Activated CD8-positive, alpha-beta memory T cell treated with anti-CD3 and anti-CD28 coated beads, Interleukin-2, amount 50 U/mL, for 1 hour (primary cell): ENCODE measurements around the gene NAT16.
"Not testable (repeated sequence)": the region's sequence is repeated elsewhere in the genome, so short reads cannot be mapped to it uniquely, and the experiment has no call there.

Experiments used
- DNase-seq: peaks from one replicate; pipeline ENCODE4 v3.0.0-alpha.2; 2020; ENCODE audit errors: extremely low read depth

The NAT16 gene

DNA sequence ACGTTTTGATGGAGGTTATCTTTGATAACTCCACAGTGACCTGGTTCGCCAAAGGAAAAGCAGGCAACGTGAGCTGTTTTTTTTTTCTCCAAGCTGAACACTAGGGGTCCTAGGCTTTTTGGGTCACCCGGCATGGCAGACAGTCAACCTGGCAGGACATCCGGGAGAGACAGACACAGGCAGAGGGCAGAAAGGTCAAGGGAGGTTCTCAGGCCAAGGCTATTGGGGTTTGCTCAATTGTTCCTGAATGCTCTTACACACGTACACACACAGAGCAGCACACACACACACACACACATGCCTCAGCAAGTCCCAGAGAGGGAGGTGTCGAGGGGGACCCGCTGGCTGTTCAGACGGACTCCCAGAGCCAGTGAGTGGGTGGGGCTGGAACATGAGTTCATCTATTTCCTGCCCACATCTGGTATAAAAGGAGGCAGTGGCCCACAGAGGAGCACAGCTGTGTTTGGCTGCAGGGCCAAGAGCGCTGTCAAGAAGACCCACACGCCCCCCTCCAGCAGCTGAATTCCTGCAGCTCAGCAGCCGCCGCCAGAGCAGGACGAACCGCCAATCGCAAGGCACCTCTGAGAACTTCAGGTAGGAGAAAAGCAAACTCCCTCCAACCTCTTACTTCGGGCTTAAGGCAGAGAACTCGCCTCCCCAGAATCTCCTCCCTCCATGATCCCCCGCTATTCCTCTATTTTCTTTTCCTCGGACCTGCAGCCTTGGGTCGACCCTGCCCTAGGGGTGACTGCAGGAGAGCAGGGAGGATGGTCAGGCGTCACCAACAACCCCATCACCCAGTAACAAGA is 53.2 kb downstream of the NAT16 start, which contains the start of gene SERPINE1:
Gene SERPINE1, plus strand, starts transcription at position 454 of the 809 bp plus-strand sequence. CDS start 1,290 bp downstream, outside the sequence.
- DNase-seq, result peak; percentile 40

DNA sequence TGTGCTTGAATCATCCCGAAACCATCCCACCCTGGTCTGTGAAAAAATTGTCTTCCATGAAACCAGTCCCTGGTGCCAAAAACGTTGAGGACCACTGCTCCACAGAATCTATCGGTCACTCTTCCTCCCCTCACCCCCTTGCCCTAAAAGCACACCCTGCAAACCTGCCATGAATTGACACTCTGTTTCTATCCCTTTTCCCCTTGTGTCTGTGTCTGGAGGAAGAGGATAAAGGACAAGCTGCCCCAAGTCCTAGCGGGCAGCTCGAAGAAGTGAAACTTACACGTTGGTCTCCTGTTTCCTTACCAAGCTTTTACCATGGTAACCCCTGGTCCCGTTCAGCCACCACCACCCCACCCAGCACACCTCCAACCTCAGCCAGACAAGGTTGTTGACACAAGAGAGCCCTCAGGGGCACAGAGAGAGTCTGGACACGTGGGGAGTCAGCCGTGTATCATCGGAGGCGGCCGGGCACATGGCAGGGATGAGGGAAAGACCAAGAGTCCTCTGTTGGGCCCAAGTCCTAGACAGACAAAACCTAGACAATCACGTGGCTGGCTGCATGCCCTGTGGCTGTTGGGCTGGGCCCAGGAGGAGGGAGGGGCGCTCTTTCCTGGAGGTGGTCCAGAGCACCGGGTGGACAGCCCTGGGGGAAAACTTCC is 54.0 kb downstream of the NAT16 start:
- DNase-seq, result no peak

DNA sequence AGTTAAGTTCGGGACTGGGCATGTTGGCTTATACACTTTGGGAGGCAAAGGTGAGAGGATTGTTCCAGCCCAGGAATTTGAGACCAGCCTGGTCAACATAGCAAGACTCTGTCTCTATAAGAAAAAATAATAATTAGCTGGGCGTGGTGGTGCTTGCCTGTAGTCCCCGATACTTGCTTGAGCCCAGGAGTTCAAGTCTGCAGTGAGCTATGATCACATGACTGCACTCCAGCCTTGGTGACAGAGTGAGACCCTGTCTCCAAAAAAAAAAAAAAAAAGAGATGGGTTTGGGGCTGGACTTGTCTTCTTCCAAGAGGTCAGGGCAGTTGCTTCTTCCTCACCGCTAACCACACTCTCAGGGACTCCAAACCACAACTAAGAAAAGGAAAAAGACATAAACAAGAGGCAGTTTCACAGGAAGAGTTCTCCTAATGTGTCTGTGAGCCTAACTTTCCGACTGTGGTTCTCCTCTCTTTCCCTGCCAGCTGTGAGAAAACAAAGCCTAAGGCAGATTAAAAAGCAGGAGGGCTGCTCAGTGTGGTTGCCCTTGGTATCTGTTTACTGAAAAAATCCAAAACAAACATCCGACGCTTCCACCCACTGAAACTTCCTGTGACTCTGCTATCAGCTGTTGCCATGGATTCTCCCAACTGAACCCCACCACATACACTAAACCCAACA is 55.6 kb downstream of the NAT16 start:
- no peak for DNase-seq

DNA sequence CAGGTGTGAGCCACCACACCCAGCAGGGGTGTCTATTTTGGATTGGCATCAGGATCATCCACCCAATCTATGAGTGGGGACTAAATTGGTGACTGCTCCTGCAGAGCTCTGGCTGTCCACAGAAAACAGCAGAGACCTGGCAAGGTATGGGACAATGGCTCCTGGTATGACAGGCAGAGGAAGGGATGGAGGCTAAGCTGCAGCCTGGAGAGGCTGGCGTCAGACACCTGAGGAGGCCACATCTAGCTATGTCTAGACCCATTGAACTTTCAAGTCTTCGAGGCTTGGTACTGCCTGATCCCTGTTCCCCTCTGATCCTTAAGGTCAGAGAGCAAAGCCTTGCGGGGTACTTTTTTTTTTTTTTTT is 56.4 kb downstream of the NAT16 start:
- no peak for DNase-seq

DNA sequence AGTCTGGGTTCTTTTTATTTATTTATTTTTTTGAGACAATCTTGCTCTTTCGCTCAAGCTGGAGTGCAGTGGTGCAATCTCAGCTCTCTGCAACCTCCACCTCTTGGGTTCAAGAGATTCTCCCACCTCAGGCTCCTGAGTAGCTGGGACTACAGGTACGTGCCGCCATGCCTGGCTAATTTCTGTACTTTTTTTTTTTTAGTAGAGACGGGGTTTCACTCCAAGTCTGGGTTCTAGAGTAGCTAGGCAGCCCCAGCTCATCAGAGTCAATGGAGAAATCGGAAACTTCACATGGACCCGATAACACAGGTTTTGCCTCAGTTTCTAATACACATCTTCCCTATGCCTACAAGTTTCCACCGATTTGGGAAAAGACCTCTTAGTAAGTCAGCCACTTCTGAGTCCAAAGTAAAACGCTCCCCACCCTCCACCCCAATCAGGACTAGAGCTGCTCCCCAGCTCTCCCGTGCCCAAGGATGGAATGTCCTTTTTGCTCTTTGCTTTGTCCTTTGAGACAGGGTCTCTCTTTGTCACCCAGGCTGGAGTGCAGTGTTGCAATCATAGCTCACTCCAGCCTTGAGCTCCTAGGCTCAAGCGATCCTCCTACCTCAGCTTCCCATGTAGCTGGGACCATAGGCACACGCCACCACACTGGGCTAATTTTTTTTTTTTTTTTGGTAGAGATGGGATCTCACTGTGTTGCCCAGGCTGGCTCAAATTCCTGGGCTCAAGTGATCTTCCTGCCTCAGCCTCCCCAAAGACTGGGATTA is 57.0 kb downstream of the NAT16 start:
- DNase-seq, result no peak

DNA sequence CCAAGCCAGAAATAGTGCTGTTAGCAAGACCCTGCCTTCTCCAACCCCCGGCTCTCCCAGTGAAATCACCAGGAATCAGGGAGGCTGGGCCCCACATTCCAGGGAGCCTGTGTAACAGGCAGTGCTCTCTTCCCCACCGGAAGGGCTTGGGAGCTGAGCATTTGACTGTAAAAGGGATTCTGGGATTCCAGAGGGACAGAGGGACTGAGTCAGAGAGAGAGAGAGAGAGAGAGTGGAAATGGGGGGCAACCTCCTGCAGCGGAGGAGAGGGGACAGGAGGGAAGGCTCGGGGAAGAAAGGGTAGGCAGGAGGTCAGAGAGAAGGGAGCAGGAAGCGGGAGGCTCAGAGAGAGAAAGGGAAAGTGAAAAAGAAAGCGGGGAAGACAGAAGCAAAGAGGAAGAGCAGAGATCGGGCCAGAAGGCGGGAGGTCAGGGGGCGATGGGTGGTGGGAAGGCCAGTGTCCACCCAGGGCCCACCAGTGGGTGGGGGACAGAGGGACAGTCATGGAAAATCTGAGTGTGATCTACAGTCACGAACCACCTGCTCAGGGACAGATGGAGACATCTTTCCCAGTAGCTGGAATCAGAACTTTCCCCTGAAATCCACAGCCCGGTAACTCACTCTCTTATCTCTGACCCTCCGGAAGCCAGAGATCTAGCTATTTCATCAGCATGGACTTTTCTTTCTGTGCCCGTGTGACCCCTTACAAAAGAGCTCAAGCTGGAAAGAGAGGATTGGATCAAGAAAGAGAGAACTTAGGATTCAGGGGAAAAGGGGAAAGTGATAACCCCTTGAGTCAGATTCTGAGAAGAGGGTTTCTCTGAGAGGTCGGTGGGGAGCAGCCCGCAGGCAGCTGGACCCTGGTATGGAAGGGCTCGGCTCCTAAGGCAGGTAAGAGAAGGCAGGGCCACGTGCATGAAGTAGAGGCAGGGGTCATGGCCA is 57.8 kb downstream of the NAT16 start:
- DNase-seq, result no peak

DNA sequence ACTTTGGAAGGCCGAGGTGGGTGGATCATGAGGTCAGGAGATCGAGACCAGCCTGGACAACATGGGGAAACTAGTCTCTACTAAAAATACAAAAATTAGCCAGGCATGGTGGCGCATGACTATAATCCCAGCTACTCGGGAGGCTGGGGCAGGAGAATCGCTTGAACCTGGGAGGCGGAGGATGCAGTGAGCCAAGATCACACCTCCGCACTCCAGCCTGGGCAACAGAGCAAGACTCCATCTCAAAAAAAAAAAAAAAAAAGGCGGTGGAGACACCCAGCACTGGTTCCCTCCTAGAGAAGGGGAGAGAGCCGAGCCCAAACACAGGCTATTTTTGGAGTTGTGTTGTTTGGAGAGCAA is 58.5 kb downstream of the NAT16 start:
- DNase-seq, result not testable (repeated sequence)
